SK-N-SH treated with all-trans-retinoic acid at 6 μM for 48 hours (cell line): ENCODE data around the gene MST1.

ENCODE experiments used
- ATAC-seq: fragments of 200-7000 bp; cut with Tn5 transposase; 3 replicates; pipeline ENCODE4 v1.9.1; 2020; ENCODE audit warnings: mild to moderate bottlenecking, moderate library complexity
- ARNTL ChIP-seq: fragments of 450-650 bp; formaldehyde crosslinking; IDR thresholded peaks from 2 replicates; pipeline ENCODE4 v1.5.0; 2020; ENCODE audit warnings: low read depth, mild to moderate bottlenecking, moderate library complexity, borderline replicate concordance
- BACH2 ChIP-seq: fragments of 250-450 bp; sonication (Bioruptor Pico); IDR thresholded peaks from 2 replicates; pipeline ENCODE4 v1.9.0; 2021; ENCODE audit warnings: mild to moderate bottlenecking, borderline replicate concordance
- CREB5 ChIP-seq: fragments of 250-450 bp; sonication (Bioruptor Pico); IDR thresholded peaks from 2 replicates; pipeline ENCODE4 v1.5.1; 2020; ENCODE audit warnings: low read depth, mild to moderate bottlenecking, moderate library complexity
- CSDC2 ChIP-seq: fragments of 250-450 bp; sonication (Bioruptor Pico); IDR thresholded peaks from 2 replicates; pipeline ENCODE4 v1.5.0; 2020; ENCODE audit warnings: mild to moderate bottlenecking, moderate library complexity
- CSRNP3 ChIP-seq: fragments of 250-450 bp; sonication (Bioruptor Pico); IDR thresholded peaks from 2 replicates; pipeline ENCODE4 v1.5.1; 2021; ENCODE audit warnings: mild to moderate bottlenecking, moderate library complexity
- ESRRG ChIP-seq: fragments of 250-450 bp; sonication (Bioruptor Pico); IDR thresholded peaks from 2 replicates; pipeline ENCODE4 v1.6.1; 2021; ENCODE audit warnings: mild to moderate bottlenecking
- GLIS3 ChIP-seq: fragments of 250-450 bp; sonication (Bioruptor Pico); IDR thresholded peaks from 2 replicates; pipeline ENCODE4 v1.5.0; 2020; ENCODE audit warnings: mild to moderate bottlenecking, moderate library complexity
- OSR1 ChIP-seq: fragments of 250-450 bp; sonication (Bioruptor Pico); IDR thresholded peaks from 2 replicates; pipeline ENCODE4 v1.8.0; 2022; ENCODE audit warnings: moderate library complexity, mild to moderate bottlenecking, inconsistent platforms
- POU6F1 ChIP-seq: fragments of 250-450 bp; sonication (Bioruptor Pico); IDR thresholded peaks from 2 replicates; pipeline ENCODE4 v1.8.0; 2021; ENCODE audit warnings: low read depth, mild to moderate bottlenecking, moderate library complexity, borderline replicate concordance
- PPARA ChIP-seq: fragments of 250-450 bp; sonication (Bioruptor Pico); IDR thresholded peaks from 2 replicates; pipeline ENCODE4 v1.5.0; 2020; ENCODE audit warnings: mild to moderate bottlenecking, borderline replicate concordance
- RARB ChIP-seq: fragments of 250-450 bp; sonication (Bioruptor Pico); IDR thresholded peaks from 2 replicates; pipeline ENCODE4 v1.8.0; 2021; ENCODE audit warnings: mild to moderate bottlenecking, moderate library complexity
- SNAI2 ChIP-seq: fragments of 250-450 bp; sonication (Bioruptor Pico); IDR thresholded peaks from 2 replicates; pipeline ENCODE4 v1.5.0; 2020; ENCODE audit warnings: mild to moderate bottlenecking, moderate library complexity
- TOX ChIP-seq: fragments of 250-450 bp; sonication (Bioruptor Pico); IDR thresholded peaks from 2 replicates; pipeline ENCODE4 v1.8.0; 2021; ENCODE audit warnings: mild to moderate bottlenecking, moderate library complexity, borderline replicate concordance
- TSHZ2 ChIP-seq: fragments of 250-450 bp; sonication (Bioruptor Pico); IDR thresholded peaks from 2 replicates; pipeline ENCODE4 v1.5.0; 2020; ENCODE audit warnings: mild to moderate bottlenecking, moderate library complexity
- ZC3H10 ChIP-seq: fragments of 250-450 bp; sonication (Bioruptor Pico); IDR thresholded peaks from 2 replicates; pipeline ENCODE4 v1.5.1; 2021; ENCODE audit warnings: mild to moderate bottlenecking, moderate library complexity
- ZFP30 ChIP-seq: fragments of 450-650 bp; formaldehyde crosslinking; IDR thresholded peaks from 2 replicates; pipeline ENCODE4 v1.5.0; 2022; ENCODE audit warnings: mild to moderate bottlenecking, moderate library complexity
- ZNF565 ChIP-seq: fragments of 450-650 bp; formaldehyde crosslinking; conservative IDR thresholded peaks from 2 replicates; pipeline ENCODE4 v1.5.0; 2020; ENCODE audit warnings: low read depth, mild to moderate bottlenecking, moderate library complexity
- ZNF70 ChIP-seq: fragments of 450-650 bp; formaldehyde crosslinking; IDR thresholded peaks from 2 replicates; pipeline ENCODE4 v1.5.0; 2020; ENCODE audit warnings: mild to moderate bottlenecking, moderate library complexity
- ZNF8 ChIP-seq: fragments of 450-650 bp; formaldehyde crosslinking; IDR thresholded peaks from 2 replicates; pipeline ENCODE4 v1.5.0; 2020; ENCODE audit warnings: mild to moderate bottlenecking, moderate library complexity

The MST1 gene

GRCh38 chr3:49673715-49674496 lies 15.4 kb downstream of the MST1 start, which contains the start of gene APEH:
Gene APEH (plus strand): TSS chr3:49674351. CDS start chr3:49674402, 51 bp downstream.
- no peak for TF ChIP-seq SNAI2 (CRISPR knock-in tag)
- TF ChIP-seq BACH2 (CRISPR knock-in tag): no peak
- TF ChIP-seq ZFP30 (CRISPR knock-in tag): no peak
- no peak for TF ChIP-seq TOX (CRISPR knock-in tag)
- TF ChIP-seq ARNTL (CRISPR knock-in tag): no peak
- no peak for TF ChIP-seq POU6F1
- TF ChIP-seq ZNF565 (CRISPR knock-in tag): no peak
- TF ChIP-seq, all 23 proteins: peak for 0
- ATAC-seq: peak; percentile 92

GRCh38 chr3:49673121-49673714 lies 16.1 kb downstream of the MST1 start:
- no peak for TF ChIP-seq CREB5 (CRISPR knock-in tag)
- no peak for TF ChIP-seq ZNF8 (CRISPR knock-in tag)
- TF ChIP-seq SNAI2 (CRISPR knock-in tag): no peak
- TF ChIP-seq RARB: no peak
- no peak for TF ChIP-seq CSDC2
- TF ChIP-seq GLIS3 (CRISPR knock-in tag): no peak
- ATAC-seq: no peak

GRCh38 chr3:49671291-49672288 lies 17.7 kb downstream of the MST1 start:
- TF ChIP-seq ZC3H10 (no peak), ZFP30 (CRISPR knock-in tag) (no peak), ZNF8 (CRISPR knock-in tag) (no peak), PPARA (CRISPR knock-in tag) (no peak), CSRNP3 (CRISPR knock-in tag) (no peak), CSDC2 (no peak)

GRCh38 chr3:49670940-49671290 lies 18.4 kb downstream of the MST1 start:
- ATAC-seq: no peak
- no peak for TF ChIP-seq CSDC2
- TF ChIP-seq ZFP30 (CRISPR knock-in tag): no peak
- no peak for TF ChIP-seq POU6F1

More at GRCh38 chr3:49671291-49672288, 17.7 kb downstream of the MST1 start:
- peak; percentile 18; the same call in 2 of the 3 replicates for ATAC-seq

- ATAC-seq: no peak
- no peak for TF ChIP-seq TSHZ2 (CRISPR knock-in tag)
- TF ChIP-seq ESRRG (CRISPR knock-in tag): no peak
- TF ChIP-seq BACH2 (CRISPR knock-in tag): no peak
- no peak for TF ChIP-seq POU6F1
- no peak for TF ChIP-seq OSR1 (CRISPR knock-in tag)
- no peak for TF ChIP-seq SNAI2 (CRISPR knock-in tag)
- no peak for TF ChIP-seq RARB
- no peak for TF ChIP-seq CSRNP3 (CRISPR knock-in tag)
- no peak for TF ChIP-seq ZNF70 (CRISPR knock-in tag)
Measured at GRCh38 chr3:49669352-49669751, 19.9 kb downstream of the MST1 start.
